ENCODE data around the gene TXNL1.
A peak's percentile ranks its signal among the peaks of the same experiment; 100 is the strongest.
"Not testable (repeated sequence)": the region's sequence is repeated elsewhere in the genome, so short reads cannot be mapped to it uniquely, and the experiment has no call there.

TXNL1 gene

DNA sequence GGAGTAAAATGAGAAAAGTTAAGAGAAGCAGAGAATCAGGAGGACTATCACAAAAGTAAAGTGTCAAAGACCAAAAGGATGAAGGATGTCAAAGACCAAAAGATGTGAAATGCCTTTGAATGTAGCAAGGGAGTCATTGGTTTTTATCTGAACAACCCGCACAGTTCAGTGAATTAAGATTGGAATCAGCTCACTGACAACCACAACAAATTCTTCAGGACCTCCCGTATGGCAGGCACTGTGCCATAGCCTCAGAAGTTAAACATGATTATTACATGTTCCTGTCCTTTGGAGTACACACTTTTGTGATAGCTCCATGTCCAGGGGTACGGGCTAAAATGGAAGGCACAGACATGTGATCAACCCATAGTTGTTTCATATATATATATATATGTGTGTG is 5.0 kb upstream of the TXNL1 start:
- no peak for DNase-seq

DNA sequence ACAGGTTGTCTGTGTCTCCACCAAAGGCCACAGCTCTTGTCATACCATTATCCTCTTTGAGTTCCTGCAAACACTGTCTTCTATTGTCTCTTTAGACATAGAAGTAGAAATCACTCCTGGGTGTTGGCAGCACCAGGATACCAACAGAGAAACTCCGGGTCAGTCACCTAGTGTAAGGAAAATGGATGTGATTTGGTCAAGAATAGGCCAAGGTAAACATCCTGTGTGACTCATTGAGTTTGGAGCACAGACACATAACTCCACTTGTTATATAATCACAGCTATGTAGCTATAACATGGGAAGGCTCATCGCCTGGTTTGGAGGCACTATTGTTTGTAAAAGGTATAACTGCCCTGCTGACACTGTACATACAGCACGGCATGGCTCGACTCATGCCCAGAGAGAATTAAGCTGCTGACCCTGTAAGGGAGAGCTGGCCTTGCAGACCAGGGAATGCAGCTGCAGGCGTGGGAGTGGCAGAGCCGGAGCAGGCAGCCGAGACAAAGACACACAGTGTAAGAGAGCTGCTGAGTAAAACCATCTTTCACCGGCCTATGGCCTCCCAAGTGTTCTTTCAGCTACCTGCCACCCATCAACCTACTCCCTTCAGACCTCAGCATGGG is 3.4 kb upstream of the TXNL1 start:
- DNase-seq, result no peak

DNA sequence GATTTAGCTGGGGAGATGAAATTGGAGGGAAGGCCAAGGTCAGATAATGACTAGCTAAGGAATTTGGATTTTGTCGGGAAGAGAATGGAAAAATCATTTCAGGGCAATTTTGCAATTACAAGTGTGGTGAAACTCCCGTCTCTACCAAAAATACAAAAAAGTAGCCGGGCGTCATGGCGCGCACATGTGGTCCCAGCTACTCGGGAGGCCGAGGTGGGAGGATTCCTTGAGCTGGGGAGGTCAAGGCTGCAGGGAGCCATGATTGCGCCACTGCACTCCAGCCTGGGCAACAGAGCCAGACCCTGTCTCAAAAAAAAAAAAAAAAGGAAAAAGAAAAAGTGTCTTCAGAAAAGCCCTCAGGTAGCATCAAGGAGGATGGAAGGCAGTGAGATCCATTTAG is 1.2 kb upstream of the TXNL1 start:
- no peak for DNase-seq

DNA sequence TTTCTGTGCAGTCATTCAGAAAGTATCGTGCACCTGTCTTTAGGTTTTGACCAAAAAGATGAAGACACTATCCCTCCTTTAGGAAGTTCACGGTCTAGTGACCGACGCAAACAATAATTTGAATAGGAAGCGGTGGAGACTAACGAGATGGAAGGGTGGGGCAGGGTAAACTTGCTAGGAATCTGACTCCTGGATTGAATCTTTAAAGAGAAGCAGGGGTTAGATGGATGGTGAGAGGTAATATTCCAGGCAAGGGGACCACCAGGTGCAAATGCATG is 651 bp upstream of the TXNL1 start:
- DNase-seq, result no peak

DNA sequence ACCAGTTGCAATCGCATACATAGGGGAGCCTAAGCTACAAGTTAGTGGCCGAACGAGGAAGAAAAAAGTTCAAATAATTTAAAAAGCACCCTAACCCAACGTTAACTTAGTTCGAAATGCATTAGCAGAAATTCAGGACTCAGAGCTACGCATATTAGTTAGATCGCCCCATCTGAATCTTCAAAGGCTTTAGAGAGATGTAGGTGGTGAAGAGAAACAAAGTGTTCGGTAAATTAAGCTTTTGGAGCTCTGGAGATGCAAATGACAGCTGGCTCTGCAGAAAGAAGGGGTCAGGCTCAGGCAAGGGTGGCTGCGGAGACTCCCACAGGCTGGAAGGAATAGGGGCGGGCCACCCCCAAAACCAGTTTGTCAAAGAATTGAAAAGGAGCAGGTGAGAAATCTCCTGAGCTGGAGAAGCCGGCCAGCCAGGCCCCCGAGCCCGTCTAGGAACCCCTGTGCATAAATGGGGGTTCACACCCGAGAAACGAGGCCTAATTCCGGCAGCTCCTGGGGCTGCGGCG is 621 bp downstream of the TXNL1 start:
- no peak for DNase-seq

DNA sequence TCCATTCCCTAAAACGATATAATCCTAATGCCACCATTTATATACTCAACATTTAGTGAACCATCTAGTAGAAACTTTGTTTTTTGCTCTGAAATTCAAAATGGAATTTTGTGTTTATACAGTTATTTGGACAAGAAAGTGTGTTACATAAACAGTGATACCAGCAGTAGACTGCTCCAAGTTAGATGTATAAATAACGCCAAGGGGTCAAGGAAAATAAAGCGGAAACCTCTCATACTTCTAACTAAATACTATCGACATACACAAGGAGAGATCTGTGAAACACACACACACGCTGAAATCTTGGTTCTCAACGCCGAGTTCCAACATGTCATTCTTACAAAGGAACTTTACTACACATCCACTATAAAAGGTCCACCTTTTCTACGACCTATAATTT is 1.2 kb downstream of the TXNL1 start:
- DNase-seq, result no peak

DNA sequence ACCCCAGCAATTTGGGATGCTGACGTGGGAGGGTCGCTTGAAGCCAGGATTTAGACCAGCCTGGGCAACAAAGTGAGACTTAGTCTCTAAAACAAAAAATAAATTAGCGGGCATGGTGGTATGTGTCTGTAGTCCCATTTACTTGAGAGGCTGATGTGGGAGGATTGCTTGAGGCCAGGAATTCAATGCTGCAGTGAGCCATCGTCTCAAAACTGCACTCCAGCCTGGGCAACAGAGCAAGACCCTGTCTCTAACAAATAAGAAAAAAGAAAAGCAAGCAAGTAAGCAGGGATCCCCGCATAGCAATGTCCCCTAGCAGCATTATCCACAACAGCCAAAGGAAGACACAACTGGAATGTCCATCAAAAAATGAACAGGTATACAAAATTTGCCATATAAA is 3.4 kb downstream of the TXNL1 start:
- no peak for DNase-seq

DNA sequence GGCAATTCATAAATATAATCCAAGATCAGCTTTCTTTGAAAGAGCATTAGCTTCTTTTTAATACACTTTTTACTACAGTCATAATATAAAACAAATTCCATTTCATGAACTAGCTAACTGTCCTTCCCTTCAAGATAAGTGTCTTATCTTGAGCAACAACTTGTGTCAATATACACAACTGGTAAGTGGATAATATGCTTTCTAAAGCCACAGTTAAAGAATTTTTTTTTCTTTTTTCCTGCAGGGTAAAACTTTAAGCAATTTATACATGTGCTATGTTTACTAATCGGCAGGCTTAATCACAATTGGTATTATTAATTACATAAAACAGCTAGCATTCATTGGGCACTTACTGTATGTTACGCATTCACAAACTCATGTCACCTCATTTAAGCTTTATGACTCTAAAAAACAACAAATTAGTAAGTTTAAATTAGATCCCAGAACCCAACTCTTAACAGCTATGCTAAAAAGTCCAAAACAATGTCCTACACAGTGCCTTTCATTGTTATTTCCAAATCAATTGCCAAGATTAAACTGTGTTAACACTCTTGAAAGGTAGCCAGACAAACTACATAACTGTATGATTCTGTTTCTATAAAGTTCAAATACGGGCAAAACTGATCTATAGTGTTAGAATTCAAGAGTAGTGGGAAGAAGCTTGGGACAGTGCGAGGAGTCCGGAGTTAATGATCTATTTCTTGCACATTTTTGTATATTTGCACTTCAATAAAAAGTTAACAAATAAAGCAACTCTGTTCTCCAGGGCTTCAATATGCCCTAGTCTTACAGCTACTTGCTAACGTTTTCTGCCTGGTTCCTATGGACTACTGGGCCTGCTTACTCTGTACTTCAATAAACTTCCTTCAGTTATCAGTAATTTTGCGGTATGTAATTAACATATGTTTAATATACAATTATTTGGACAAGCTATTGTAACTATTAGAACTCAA is 6.0 kb downstream of the TXNL1 start:
- DNase-seq, result no peak

DNA sequence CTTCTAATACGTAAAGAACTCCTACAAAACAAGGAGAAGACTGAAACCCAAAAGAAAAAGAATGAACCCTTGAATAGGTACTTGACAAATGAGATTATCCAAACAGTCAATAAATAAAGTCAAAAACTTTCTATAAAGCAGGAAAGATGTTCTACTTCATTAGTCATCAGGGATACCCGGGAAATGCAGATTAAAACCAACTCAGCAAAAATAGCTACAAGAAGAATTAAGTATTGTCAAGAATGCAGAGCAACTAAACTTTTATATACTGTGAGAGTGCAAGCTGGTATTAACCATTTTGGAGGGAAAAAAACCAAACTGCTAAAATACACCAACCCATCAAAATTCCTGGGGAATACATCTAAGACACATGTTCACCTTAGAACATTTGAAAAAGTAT is 10.4 kb downstream of the TXNL1 start:
- DNase-seq, result no peak

DNA sequence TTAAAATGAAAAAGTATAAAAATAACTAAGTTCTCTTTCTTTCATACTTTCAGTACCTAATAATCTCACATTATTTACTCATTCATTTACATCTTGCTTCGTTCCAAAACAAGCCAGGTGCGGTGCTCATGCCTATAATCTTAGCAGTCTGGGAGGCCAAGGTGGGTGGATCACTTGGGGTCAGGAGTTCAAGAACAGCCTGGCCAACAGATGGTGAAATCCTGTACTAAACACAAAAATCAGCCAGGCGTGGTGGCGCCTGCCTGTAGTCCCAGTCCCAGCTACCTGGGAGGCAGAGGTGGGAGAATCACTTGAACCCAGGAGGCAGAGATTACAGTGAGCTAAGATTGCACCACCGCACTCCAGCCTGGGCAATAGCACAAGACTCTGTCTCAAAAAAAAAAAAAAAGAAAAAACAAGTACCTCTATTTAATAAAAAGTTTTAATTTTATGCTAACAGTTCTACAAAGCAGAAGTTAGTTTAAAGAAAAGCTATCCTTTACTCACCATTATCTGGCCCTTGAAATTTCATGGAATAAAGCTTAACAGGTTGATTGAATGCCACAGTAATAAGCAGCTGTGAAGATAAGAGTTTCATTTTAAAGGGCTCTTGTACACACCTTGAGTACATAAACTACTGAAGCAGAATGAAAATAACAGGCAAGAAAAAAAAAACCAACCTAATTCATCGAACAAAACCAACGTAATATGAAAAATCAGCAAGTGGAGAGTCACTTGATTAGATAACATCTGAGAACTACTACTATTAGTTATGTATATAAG is 22.5 kb downstream of the TXNL1 start:
- DNase-seq, result no peak

DNA sequence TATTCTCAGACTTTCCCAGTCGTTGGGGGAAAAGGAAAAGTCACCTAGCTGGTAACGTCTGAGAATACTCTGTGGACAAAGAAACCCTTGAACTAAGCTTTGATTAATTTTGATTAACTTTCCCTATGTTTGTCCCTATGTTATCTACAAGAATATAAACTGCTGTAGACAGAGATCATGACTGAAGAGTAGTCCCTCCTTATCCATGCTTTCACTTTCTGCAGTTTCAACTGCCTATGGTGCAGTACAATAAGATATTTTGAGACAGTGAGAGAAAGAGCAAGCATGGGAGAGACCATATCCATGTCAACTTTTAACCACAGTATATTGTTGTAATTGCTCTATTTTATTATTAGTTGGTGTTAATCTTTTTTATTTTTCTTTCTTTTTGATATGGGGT is 31.8 kb downstream of the TXNL1 start:
- no peak for DNase-seq

DNA sequence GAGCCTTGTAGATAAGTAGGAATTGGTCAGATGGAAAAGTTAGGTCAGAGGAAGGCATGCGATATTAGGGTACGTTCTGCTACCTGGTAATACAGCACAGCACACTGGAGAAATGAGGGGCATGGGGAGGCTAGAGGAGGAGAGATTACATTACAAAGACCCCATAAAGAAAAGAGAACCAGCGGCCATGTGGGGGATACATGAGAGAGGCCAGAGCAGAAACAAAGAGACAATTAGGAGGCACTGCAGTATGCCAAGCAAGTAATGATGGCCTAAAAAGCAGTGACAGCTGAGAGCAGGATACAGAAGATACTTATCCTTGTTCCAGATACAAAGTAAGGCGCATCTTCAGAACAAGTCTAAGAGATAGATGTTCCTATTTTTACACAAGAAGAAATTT is 40.0 kb downstream of the TXNL1 start:
- no peak for DNase-seq

DNA sequence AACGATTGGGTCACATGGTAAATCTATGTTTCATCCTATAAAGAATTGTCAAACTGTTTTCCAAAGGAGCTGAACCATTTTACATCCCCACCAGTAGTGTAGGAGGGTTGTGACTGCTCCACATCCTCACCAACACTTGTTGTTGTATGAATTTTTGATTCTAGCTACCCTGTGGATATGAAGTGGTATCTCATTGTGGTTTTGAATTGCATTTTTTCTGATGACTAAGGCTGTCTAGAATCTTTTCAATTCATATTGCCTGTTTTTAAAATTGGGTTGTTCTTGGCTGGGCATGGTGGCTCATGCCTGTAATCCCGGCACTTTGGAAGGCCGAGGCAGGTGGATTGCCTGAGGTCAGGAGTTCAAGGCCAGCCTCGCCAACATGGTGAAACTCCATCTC is 44.5 kb downstream of the TXNL1 start:
- DNase-seq, result no peak

DNA sequence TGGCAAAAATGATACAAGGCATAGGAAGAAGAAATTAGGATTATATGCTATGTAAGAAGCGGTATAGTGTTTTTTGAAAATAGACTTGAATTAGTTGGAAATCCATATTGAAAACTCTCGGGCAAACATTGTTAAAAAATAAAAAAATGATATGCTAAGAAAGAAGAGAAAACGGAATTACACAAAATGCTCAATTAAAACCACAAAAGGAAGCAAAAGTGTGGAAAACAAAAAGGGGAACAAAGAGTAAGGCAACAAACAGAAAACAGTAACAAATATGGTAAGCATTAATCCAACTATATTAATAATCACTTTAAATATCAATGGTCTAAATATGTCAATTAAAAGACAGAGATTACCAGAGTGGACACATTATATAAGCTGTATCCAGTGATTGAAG is 58.4 kb downstream of the TXNL1 start:
- no peak for DNase-seq

DNA sequence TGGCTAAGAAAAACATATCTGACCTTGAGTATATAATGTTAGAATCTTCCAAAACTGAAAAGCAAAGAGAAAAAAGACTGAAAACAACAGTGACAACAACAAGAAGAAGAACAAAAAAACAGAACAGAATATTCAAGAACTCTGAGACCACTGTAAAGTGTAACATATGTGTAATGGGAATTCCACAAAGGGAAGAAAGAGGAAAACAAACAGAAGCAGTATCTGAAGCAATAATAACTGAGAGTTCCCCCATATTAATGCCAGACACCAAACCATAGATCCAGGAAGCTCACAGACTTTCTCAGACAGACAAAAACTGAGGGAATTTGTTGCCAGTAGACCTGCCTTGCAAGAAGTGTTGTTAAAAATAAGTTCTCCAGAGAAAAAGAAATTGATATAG is 58.9 kb downstream of the TXNL1 start:
- DNase-seq, result no peak

DNA sequence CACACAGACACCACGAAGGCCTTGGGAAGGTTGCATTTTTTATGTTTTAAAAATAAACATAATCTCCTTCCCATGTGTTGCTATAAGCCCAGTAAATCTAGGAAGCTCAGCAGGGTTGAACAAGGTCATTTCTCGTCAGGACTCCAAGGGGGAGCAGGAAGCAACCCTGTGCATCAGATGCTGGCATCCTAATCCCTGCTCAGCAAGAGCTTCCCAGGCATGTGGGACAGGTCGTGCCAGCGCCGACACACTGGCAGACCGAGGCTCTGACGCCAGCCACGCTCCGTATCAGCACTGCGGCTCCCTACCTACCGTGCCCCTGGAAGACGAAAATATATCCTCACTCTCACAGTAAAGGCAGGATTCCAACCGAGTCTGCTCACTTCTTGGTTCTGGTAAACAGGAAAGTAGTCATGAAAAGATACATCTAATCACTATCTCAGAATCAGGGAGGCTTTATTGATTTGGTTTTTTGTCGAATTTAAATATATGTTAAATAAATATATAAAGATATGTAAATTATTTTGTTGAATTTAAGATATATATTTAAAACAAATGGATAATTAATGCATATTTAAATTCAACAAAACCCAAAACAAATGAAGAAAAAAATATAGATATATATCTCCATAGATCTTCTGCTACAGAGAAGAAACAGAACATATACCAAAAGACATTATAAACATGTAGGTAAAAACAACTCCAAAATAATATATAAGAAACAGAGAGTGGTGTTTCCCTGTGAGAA is 61.4 kb downstream of the TXNL1 start:
- DNase-seq, result no peak

DNA sequence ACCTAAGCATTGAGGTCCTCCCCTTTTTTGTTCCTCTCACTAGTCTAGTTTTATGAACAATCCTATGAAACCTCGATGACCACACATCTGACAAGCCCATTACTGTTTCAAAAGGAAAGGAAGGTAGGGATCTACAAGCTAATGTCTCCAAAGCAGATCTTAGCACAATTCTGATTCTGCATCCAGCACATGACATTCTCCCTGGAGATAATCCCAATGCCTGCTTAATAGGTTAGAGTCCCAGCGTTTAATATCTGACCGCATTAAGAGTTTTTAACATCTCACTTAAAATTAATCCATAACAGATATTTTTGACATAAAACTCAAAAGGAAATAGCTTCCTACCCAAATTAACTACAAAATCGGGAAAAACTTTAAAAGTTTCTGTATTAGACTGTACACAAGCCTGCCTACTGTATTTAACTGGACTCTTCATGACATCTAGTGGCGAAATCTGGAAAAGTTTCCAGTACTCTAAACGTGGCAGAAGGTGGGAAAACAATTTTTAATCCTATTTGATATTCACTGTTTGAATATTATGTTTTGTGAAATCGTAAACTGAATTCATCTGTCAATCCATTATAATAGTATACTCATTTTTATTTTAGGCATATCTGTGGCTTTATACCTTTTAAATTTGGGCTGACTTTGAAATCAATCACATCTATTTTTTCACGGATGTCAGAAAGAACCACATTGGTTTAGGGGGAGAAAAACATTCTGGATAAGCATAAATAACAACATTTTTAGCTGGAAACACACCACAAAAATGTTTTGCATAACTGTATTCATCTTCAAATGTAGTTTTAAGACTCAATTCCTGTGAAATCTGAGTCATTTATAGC is 62.4 kb downstream of the TXNL1 start:
- DNase-seq, result peak; percentile 12

DNA sequence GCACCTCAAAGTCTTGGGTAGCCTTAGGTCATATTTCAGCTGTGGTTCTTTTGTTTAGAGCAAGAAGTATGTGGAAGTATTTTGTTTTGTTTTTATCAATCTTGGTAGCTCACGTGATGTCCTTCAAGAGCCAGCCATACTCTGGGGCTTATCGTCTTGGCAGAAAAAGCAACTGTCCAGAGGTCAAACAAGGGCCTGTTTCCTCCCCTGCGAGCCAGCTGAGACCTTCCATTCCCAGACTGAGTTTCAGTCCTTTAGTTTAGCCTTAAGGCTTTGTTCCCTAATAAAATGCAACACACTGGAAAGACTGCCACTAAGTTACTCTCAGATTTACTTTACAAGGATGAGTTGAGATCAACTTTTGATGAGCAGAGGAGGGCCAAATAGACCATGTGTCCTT is 63.5 kb downstream of the TXNL1 start:
- no peak for DNase-seq

DNA sequence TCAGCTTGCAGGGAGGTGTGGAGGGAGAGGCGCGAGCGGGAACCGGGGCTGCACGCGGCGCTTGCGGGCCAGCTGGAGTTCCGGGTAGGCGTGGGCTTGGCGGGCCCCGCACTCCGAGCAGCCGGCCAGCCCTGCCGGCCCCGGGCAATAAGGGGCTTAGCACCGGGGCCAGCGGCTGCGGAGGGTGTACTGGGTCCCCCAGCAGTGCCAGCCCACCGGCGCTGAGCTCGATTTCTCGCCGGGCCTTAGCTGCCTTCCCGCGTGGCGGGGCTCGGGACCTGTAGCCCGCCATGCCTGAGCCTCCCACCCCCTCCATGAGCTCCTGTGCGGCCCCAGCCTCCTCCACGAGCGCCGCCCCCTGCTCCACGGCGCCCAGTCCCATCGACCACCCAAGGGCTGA is 66.1 kb downstream of the TXNL1 start:
- not testable (repeated sequence) for DNase-seq

DNA sequence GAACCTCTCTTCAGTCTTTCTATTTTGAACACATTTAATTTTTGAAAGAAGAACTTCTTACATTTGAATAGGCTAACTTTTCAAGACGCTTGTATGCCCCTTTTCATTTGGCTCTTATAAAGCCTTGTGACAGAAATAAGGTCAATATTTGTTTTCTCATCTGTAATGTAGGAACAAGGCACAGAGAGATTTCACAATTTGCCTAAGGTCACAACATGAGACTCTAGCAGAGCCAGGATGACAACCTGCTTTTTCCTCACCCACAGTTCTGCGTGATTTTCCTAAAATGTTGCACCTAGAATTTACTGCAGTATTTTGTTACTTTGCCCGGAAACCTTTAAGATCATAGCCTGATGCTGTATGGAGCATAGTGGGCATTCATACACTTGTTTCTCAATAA is 67.4 kb downstream of the TXNL1 start:
- DNase-seq, result no peak

DNA sequence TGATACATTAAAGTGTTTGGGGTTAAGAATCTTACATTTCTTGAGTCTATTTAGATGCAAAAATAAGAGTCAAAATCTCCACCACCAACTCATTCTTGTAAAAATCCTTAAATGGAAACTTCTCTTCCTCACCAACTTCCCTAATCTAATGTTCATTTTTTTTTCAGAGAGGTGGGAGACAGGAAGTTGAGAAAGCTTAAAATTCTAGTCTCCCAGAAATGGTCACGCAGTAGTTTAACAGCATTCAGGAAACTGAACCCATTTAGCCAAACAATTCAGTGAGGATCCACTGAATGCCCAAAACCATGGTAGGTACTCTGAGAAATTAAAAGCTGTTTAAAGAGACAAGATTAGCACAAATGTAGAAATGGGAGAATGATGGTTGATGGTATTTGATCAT is 69.0 kb downstream of the TXNL1 start:
- DNase-seq, result no peak

DNA sequence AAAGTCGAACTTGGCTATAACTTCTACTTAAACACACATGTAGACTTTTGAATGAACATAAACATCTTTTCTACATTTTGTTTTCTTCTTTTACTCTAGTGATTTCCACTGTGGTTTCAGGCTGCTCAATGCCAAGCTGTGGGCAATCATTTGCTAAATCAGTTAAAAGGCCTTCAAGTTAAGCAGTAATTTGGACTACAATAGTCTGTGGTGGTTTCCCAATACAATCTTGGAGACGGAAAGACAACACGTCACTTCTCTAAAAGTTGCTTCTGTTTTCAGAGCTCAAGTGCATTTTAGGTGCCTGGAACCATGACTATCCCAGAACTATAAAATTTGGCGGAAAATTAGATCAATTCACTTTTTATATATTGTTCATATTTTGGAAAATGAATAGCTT is 69.4 kb downstream of the TXNL1 start:
- DNase-seq, result no peak
